Iris pigment epithelial cell (primary cell): Measurements from ENCODE around the gene PCDHB8.
"Not testable (repeated sequence)": the region's sequence is repeated elsewhere in the genome, so short reads cannot be mapped to it uniquely, and the experiment has no call there.

Experiments used
- DNase-seq: peaks from one replicate; pipeline ENCODE4 v3.0.0-alpha.2; 2011; ENCODE audit warnings: low read depth

PCDHB8 gene

GRCh38 chr5:141177577-141178191 lies at the start of gene PCDHB8:
TSS of gene PCDHB8 (plus strand) at chr5:141177790. CDS start at chr5:141178035, 245 bp downstream.
- DNase-seq, result not testable (repeated sequence)

GRCh38 chr5:141135030-141135717 lies 42.4 kb upstream of the PCDHB8 start, which contains the start of gene PCDHB5:
TSS of gene PCDHB5 (plus strand) at chr5:141135206. CDS start at chr5:141135435, 229 bp downstream.
- DNase-seq, result peak; percentile 3

- no peak for DNase-seq
These were observed 41.8 kb upstream of the PCDHB8 start for GRCh38 chr5:141135718-141136266.

- not testable (repeated sequence) for DNase-seq
These were observed 40.2 kb upstream of the PCDHB8 start for GRCh38 chr5:141137346-141137745.

GRCh38 chr5:141149812-141150211 lies 27.8 kb upstream of the PCDHB8 start, which contains the start of gene PCDHB6:
TSS of gene PCDHB6 (plus strand) at chr5:141150057. CDS start at chr5:141150258, 201 bp downstream.
- DNase-seq, result peak; percentile 11

GRCh38 chr5:141150224-141150992 lies 27.2 kb upstream of the PCDHB8 start:
- no peak for DNase-seq

GRCh38 chr5:141150993-141151325 lies 26.6 kb upstream of the PCDHB8 start:
- no peak for DNase-seq

- not testable (repeated sequence) for DNase-seq
These were observed 26.0 kb upstream of the PCDHB8 start for GRCh38 chr5:141151632-141152031.

GRCh38 chr5:141152096-141152495 lies 25.5 kb upstream of the PCDHB8 start:
- DNase-seq, result not testable (repeated sequence)

GRCh38 chr5:141155540-141156374 lies 21.8 kb upstream of the PCDHB8 start:
- no peak for DNase-seq

- not testable (repeated sequence) for DNase-seq
These were observed 20.2 kb upstream of the PCDHB8 start for GRCh38 chr5:141157356-141157755.

- DNase-seq, result not testable (repeated sequence)
These were observed 19.7 kb upstream of the PCDHB8 start for GRCh38 chr5:141157901-141158300.

GRCh38 chr5:141172381-141173204 lies 5.0 kb upstream of the PCDHB8 start, which contains the start of gene PCDHB7:
TSS of gene PCDHB7 (plus strand) at chr5:141172644. CDS start at chr5:141172836, 192 bp downstream.
- peak; percentile 8 for DNase-seq

- not testable (repeated sequence) for DNase-seq
These were observed 3.1 kb upstream of the PCDHB8 start for GRCh38 chr5:141174291-141175104.

GRCh38 chr5:141175933-141176332 lies 1.7 kb upstream of the PCDHB8 start:
- no peak for DNase-seq

GRCh38 chr5:141179371-141179770 lies 1.8 kb downstream of the PCDHB8 start:
- not testable (repeated sequence) for DNase-seq

- not testable (repeated sequence) for DNase-seq
These were observed 2.3 kb downstream of the PCDHB8 start for GRCh38 chr5:141179876-141180275.

GRCh38 chr5:141180313-141180712 lies 2.7 kb downstream of the PCDHB8 start:
- no peak for DNase-seq

GRCh38 chr5:141182248-141182647 lies 4.7 kb downstream of the PCDHB8 start, which contains the start of gene PCDHB16:
TSS of gene PCDHB16 (plus strand) at chr5:141182387. CDS start at chr5:141182560, 173 bp downstream.
- peak; percentile 5 for DNase-seq
